Measurements from ENCODE around the gene PRKAR1B.

The PRKAR1B gene

GRCh38 chr7:506391-506831, 220.7 kb downstream of the PRKAR1B start:
- no peak for DNase-seq

DNA sequence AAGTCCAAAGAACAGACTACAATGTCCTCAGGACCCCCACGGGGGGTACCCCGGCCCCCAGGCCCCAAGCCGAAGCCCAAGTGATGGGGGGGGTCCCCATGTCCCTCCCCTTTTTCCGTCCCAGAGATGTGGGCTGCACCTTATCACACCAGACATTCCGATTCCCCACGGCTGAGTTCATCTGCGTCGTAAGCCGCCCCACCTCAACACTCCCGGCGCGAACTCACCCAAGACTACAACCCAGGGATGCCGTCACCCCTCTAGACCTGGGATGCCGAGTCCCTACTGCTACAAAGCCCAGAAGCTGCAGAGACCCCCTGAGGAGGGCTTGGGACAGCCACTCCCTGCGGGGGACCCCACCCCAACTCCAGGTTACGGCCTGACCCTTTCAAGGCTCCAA, 221.9 kb downstream of the PRKAR1B start:
- no peak for DNase-seq

DNA sequence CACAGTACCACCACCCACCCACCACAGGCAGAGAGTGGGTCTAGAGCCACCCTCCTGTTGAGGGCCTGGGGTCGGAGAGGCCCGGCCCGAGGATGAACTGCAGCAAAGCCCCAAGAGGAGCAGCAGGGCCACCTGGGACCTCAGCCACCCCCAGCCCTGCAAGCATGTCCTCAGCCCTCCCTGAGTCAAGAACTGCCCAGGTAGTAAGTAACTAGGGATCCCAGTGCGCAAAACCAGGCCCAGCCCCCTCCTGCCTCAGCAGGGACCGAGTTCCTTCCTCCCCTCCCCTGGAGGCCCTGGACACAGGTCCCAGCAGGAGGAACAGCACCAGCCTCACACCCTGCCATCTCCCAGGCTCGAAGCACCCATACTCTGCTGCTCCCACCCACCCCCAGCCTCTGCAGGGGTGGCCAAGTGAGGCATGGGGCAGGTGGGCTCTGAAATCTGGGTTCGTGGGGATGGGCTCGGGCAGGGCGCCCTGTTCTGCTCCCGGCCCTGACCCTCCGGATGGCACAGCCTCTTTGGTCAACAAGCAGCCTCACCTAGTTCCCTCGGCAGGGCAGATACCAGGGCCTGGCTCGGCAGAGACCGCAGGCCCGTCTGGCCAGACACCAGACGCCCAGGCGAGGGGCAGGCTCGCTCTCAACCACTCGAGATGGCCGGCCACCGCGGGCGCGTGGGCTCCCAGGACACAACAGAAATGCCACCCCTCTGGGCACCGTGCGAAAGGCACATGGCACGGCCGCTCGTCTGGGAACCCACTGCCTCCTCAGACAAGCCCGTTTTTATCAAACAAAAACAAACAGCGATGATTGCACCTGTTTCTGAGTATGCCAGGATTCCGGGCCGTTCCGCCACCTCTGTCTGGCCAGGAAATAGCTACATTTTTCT, 222.6 kb downstream of the PRKAR1B start:
- no peak for DNase-seq

- no peak for DNase-seq
Measured at GRCh38 chr7:503575-504111, 223.4 kb downstream of the PRKAR1B start.

- no peak for DNase-seq
Measured at GRCh38 chr7:502296-502695, 224.8 kb downstream of the PRKAR1B start.

- DNase-seq, result no peak
Measured at GRCh38 chr7:501526-501925, 225.6 kb downstream of the PRKAR1B start.

GRCh38 chr7:500521-501420, 226.3 kb downstream of the PRKAR1B start:
- DNase-seq, result no peak

DNA sequence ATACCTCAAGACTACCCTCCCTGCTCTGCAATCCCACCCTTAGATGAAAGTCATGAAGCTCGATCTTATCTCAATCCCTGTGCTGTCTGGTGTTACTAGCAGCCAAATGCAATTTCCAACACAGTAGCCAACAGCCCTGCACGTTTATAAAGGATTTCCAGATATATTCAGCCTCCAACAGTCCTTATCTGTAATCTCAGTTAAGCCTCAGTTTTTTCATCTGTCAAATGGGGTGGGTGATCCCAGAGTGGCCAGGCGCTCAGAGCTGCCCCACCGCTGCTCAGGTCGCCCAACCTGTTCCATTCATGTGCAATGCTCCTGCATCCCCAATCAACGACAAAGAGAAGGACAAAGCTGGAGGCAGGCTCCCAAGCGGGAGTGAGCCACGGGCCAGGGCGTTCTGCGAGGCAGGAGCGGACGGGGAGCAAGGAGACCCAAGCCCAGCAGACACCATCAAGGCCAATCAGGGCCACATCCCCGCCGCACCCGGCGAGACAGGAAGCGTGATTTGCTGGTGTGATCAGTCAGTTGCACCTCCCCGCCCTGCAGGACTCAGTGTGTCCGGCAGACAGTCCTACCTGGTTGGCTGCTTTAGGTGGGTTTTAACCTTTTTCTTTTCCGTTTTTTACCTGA, 227.1 kb downstream of the PRKAR1B start:
- no peak for DNase-seq
